HG03045 (cell line): ENCODE measurements around the gene CCR9.

Experiments
- ATAC-seq: cut with Tn5 transposase; IDR thresholded peaks from one replicate; pipeline ENCODE4 v1.9.1; 2021; ENCODE audit warnings: mild to moderate bottlenecking, moderate library complexity; ENCODE audit not compliant: unreplicated experiment

CCR9 gene

DNA sequence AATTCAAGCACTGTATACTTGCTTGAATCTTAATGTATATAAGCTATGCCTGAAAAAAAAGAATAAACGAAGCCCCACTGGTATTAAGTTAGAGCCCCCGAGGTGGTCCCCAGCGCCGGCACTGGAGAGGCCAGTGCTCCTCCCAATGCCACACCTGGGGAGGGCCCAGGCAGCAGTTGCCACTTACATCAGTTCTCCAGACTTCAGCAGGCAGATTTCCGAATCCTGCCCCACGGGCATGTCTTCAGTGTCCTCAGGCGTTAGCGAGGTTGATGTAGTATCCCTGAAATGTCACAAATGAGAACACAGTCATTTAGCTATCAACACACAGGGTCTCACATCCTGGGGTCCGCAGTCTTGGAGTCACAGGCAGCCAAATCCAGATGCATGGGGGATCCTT is 49.9 kb downstream of the CCR9 start:
- ATAC-seq = no peak

- ATAC-seq = no peak
These were observed 51.1 kb downstream of the CCR9 start for GRCh38 chr3:45937206-45938042.

GRCh38 chr3:45938043-45938435 is 51.7 kb downstream of the CCR9 start:
- ATAC-seq = no peak

- ATAC-seq = peak; percentile 42
These were observed 52.5 kb downstream of the CCR9 start for GRCh38 chr3:45938864-45939263.

DNA sequence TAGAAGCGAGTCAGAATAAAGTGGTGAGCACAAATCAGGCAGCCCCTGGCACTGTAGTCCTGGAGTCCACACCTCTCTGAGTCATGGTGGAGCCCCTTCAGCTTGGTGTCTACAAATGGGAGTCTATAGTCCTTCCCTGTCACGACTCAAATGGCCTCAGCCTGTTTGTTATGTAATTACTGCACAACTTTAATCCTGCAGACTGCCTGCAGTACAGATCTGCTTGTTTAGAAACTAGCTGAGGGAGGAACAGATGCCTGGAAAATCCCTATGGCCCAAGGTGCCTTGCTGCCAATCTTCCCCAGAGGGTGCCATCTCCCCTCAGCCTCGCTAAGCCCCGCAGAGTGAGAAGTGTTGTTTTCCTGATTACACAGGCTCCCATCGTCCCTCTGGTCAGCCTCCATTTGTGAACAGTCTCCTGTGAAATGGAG is 53.0 kb downstream of the CCR9 start:
- ATAC-seq = no peak

GRCh38 chr3:45940004-45940780 is 53.8 kb downstream of the CCR9 start:
- ATAC-seq = no peak

DNA sequence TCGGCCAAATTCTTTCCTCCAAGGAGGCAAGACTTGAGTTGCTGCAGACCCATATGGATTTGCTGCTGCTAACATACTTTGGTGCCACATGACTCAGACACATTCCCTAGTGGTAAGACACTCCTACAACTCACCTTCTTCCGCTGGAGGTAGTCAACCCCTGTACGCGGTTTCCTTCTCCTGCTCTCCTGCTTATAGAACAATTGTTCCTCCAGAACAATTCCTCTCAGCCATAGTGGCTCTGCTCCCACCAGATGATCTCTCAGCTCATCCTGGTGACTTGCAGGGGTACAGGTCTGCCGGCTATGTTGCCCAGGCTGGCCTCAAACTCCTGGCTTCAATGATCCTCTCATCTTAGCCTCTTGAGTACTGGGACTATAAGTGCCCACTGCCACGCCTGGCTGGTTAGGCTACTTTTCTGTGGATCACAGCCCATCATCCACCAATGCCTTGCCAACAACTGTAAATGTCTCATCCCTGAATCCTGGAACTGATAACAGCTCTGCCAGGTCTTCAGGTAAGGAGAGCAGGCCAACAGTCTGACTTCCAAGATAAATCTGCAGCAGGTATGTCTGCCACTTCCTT is 54.5 kb downstream of the CCR9 start:
- no peak for ATAC-seq

DNA sequence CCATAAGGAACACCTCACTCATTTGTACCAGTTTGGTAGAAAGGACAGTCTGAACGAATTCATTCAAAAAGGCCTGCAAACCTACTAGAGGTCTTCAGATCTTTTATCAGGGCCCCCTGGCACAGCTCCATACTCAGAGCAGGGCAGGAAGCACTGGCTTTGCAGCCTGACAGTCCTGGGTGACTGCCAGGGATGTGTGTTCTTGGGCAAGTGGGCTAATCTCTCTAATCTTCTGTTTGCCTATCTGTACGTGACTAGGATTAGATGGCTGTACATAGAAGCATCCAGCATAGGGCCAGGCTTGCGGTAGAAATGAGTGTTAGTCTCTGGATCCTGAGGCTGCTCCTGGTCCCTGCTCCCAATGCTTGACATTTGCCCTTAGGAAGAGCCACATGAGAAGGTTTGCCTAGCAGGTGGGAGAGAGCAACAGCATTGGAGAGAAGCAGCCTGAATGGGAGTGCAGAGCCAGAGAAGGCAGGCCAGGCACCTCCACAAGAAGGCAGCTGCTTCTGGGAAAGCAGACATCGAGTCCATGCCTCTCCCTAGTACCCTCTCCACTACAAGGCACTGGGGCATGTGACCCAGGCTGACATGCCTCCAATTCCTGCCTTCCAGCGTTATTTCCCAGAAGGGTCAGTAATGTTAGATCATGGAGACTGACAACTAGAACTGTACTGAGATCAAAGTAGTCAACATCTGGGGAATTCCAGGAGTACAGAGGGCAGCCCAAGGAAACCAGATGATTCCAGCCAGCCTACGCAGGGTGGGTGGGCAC is 55.9 kb downstream of the CCR9 start:
- no peak for ATAC-seq

- no peak for ATAC-seq
These were observed 57.0 kb downstream of the CCR9 start, which contains the start of gene CXCR6 for GRCh38 chr3:45943207-45943846. Gene CXCR6 (plus strand): TSS chr3:45943464. CDS start chr3:45946482, 3,018 bp downstream.

GRCh38 chr3:45944830-45945620 is 58.7 kb downstream of the CCR9 start:
- ATAC-seq = no peak

DNA sequence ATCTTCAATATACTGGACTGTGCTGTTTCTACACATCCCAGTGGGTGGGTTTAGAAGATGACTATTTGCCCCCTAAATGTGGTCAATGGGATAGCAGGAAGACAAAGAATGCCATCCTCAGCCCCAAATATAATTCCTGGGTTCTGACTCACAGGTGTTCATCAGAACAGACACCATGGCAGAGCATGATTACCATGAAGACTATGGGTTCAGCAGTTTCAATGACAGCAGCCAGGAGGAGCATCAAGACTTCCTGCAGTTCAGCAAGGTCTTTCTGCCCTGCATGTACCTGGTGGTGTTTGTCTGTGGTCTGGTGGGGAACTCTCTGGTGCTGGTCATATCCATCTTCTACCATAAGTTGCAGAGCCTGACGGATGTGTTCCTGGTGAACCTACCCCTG is 60.0 kb downstream of the CCR9 start:
- no peak for ATAC-seq

- ATAC-seq = no peak
These were observed 60.5 kb downstream of the CCR9 start for GRCh38 chr3:45946875-45947274.

GRCh38 chr3:45947361-45947760 is 61.0 kb downstream of the CCR9 start:
- no peak for ATAC-seq

GRCh38 chr3:45948311-45948781 is 62.0 kb downstream of the CCR9 start:
- ATAC-seq = no peak

DNA sequence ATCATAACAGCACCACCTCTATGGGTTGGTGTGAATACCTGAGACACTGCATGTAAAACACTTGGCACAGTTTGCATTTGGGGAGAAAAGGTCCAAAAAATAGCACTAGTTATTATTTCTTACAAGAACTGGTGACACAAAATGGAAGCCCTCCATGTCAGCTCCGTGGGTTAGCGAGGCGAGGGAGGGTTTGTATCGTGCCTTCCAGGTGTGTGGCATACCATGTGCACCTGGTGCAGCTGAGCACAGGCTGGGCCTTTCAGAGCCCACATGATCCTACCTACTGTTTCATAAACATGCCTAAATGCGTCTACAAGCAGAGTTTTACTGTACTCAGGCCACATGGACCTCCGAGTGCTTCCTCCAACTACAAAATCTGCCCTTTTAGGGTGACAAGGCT is 62.5 kb downstream of the CCR9 start:
- ATAC-seq = no peak

- no peak for ATAC-seq
These were observed 63.1 kb downstream of the CCR9 start for GRCh38 chr3:45949432-45949831.

DNA sequence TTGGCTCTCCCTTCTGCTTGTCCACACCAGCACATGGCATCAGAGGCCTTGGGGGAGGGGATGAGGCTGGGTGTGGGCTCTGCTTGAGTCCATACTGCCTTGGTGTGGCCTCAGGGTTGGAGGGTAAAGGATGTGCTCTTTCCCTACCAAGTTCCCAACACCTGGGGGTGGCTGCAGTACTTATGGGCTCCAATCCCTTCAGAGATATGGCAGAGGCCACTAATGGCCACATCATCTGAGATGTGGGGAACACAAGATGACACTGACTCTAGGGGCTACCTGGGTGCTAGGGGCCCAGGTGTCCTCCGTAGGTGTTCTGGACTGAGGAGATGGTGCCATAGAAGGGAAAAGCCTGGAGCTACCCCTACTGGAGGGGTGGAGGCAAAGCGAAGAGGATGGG is 63.8 kb downstream of the CCR9 start:
- no peak for ATAC-seq

DNA sequence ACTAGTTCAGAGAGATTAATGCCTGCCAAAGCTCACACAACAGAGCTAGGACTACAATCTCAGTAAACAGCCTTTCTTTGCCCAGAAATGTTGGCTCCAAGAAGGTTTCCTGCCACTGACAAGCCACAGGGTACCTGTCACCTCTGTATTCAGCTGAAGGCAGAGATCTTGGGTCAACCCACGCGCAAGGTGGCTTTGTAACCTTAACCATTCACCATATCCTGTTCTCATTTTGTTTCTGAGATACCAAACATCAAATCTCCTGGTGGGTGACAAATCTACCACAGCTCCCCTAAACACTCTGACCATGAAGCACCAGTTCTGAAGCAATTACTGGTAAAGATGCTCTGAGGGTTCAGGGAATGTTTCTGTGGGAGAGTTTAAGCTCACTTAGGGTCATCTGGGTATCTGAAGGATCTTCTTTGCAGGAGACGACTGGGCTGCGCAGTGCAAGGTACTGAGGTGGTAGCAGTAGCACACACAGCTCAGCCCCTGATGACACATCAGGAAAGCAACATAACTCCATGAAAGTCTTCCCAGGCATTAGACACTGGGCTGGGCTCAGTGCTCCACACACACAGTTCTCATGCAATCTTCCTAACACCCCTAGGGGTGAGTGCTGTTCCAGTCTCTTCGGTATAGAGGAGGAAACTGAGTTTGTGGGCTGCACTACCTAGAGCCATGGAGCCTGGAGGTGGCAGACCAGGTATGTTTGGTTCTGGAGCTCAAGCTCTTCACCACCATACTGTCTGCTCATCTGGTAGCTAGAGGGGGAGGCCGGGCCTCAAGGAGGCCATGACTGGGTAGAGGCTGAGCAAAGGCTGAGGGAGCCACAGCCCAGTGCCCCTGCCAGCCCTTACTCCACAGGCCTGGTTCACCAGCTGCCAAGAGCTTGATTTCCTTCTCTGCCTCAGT is 64.6 kb downstream of the CCR9 start:
- no peak for ATAC-seq
